ENCODE measurements around the gene PPT2. TPM values are rescaled to one million over a fixed set of nuclear protein-coding genes. Genes with fewer than 3 reads are reported as not detected.

Gene PPT2
- total RNA-seq, 1 donor from 2014 or later = 55.1 TPM

DNA sequence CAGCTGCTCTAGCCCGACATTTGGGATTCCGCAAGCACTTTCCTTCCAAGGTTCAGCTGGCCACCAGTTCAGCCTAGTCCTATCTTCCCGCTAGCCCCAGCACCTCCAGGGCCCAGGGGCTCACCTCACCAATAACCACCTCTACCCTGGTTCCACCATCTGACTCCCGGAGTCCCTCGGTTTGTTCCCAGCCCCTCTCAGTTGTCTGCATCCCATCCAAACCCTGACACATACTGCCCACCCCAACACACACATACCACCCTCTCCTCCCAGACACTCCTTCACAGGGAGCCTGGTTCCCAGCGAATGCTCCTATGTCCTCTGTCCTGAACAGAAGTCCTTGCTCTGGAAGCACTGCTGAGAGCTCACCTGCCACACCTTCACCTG, 45.2 kb upstream of the PPT2 start:
- peaks cover 11% of the 10 kb centered on the region for H3K27me3 Mint-ChIP-seq (ENCODE audit: unreplicated experiment)
- no peak for TF ChIP-seq CTCF (IDR thresholded peaks at IDR 0.05; ENCODE audit: partially characterized antibody, unreplicated experiment)
- no peak overlapping the region for H3K4me3 Mint-ChIP-seq (ENCODE audit: unreplicated experiment)
- H3K4me1 Mint-ChIP-seq (ENCODE audit: low read depth, unreplicated experiment) = peaks cover 10% of the 10 kb centered on the region
- peaks cover 4% of the 10 kb centered on the region for H3K9me3 Mint-ChIP-seq (ENCODE audit: unreplicated experiment)
- no peak for DNase-seq
- no peak overlapping the region for H3K27ac Mint-ChIP-seq (ENCODE audit: unreplicated experiment)
- H3K36me3 Mint-ChIP-seq (ENCODE audit: unreplicated experiment) = no peaks in the 10 kb centered on the region

- Mint-ChIP-seq H3K27ac (ENCODE audit: unreplicated experiment) (no peak within 1 kb of the TSS), H3K4me3 (ENCODE audit: unreplicated experiment) (no peak within 1 kb of the TSS), H3K27me3 (ENCODE audit: unreplicated experiment) (peaks cover 11% of the 10 kb centered on the region)
Measured at GRCh38 chr6:32109114-32109764, 44.7 kb upstream of the PPT2 start, which contains the start of gene TNXB. TSS of gene TNXB (minus strand) at chr6:32109338. CDS start at chr6:32098198, 11,140 bp downstream.

GRCh38 chr6:32109765-32110160, 44.2 kb upstream of the PPT2 start:
- H3K4me3 Mint-ChIP-seq (ENCODE audit: unreplicated experiment) = no peak overlapping the region
- peaks cover 4% of the 10 kb centered on the region for H3K9me3 Mint-ChIP-seq (ENCODE audit: unreplicated experiment)
- no peak overlapping the region for H3K27ac Mint-ChIP-seq (ENCODE audit: unreplicated experiment)
- no peaks in the 10 kb centered on the region for H3K36me3 Mint-ChIP-seq (ENCODE audit: unreplicated experiment)
- no peak for DNase-seq
- H3K27me3 Mint-ChIP-seq (ENCODE audit: unreplicated experiment) = peaks cover 11% of the 10 kb centered on the region
- no peak for TF ChIP-seq CTCF (IDR thresholded peaks at IDR 0.05; ENCODE audit: partially characterized antibody, unreplicated experiment)
- H3K4me1 Mint-ChIP-seq (ENCODE audit: low read depth, unreplicated experiment) = peaks cover 10% of the 10 kb centered on the region

More at GRCh38 chr6:32109114-32109764, 44.7 kb upstream of the PPT2 start, which contains the start of gene TNXB:
- peaks cover 4% of the 10 kb centered on the region for H3K9me3 Mint-ChIP-seq (ENCODE audit: unreplicated experiment)
- DNase-seq = no peak
- no peaks in the 10 kb centered on the region for H3K36me3 Mint-ChIP-seq (ENCODE audit: unreplicated experiment)
- H3K4me1 Mint-ChIP-seq (ENCODE audit: low read depth, unreplicated experiment) = peaks cover 10% of the 10 kb centered on the region
- no peak for TF ChIP-seq CTCF (IDR thresholded peaks at IDR 0.05; ENCODE audit: partially characterized antibody, unreplicated experiment)

- H3K27ac Mint-ChIP-seq (ENCODE audit: unreplicated experiment) = no peak overlapping the region
- peaks cover 4% of the 10 kb centered on the region for H3K9me3 Mint-ChIP-seq (ENCODE audit: unreplicated experiment)
- no peak for TF ChIP-seq CTCF (IDR thresholded peaks at IDR 0.05; ENCODE audit: partially characterized antibody, unreplicated experiment)
- no peak overlapping the region for H3K4me3 Mint-ChIP-seq (ENCODE audit: unreplicated experiment)
- H3K4me1 Mint-ChIP-seq (ENCODE audit: low read depth, unreplicated experiment) = peaks cover 10% of the 10 kb centered on the region
- H3K36me3 Mint-ChIP-seq (ENCODE audit: unreplicated experiment) = no peaks in the 10 kb centered on the region
- no peak for DNase-seq
- peaks cover 8% of the 10 kb centered on the region for H3K27me3 Mint-ChIP-seq (ENCODE audit: unreplicated experiment)
Measured at GRCh38 chr6:32110632-32111031, 43.3 kb upstream of the PPT2 start.

GRCh38 chr6:32111424-32112066, 42.4 kb upstream of the PPT2 start:
- no peak for DNase-seq
- Mint-ChIP-seq H3K36me3 (ENCODE audit: unreplicated experiment) (no peaks in the 10 kb centered on the region), H3K4me1 (ENCODE audit: low read depth, unreplicated experiment) (peaks cover 10% of the 10 kb centered on the region), H3K27ac (ENCODE audit: unreplicated experiment) (no peak overlapping the region), H3K9me3 (ENCODE audit: unreplicated experiment) (peaks cover 2% of the 10 kb centered on the region), H3K4me3 (ENCODE audit: unreplicated experiment) (no peak overlapping the region), H3K27me3 (ENCODE audit: unreplicated experiment) (peaks cover 4% of the 10 kb centered on the region)
- TF ChIP-seq CTCF (IDR thresholded peaks at IDR 0.05; ENCODE audit: partially characterized antibody, unreplicated experiment) = no peak

Measured in glutamatergic neuron (in vitro differentiated cells).